ENCODE data around the gene EIF4H. TPM values are rescaled to one million over a fixed set of nuclear protein-coding genes. Genes with fewer than 3 reads are reported as not detected.

EIF4H gene
- 292 and 310 TPM in 2 replicates for total RNA-seq

DNA sequence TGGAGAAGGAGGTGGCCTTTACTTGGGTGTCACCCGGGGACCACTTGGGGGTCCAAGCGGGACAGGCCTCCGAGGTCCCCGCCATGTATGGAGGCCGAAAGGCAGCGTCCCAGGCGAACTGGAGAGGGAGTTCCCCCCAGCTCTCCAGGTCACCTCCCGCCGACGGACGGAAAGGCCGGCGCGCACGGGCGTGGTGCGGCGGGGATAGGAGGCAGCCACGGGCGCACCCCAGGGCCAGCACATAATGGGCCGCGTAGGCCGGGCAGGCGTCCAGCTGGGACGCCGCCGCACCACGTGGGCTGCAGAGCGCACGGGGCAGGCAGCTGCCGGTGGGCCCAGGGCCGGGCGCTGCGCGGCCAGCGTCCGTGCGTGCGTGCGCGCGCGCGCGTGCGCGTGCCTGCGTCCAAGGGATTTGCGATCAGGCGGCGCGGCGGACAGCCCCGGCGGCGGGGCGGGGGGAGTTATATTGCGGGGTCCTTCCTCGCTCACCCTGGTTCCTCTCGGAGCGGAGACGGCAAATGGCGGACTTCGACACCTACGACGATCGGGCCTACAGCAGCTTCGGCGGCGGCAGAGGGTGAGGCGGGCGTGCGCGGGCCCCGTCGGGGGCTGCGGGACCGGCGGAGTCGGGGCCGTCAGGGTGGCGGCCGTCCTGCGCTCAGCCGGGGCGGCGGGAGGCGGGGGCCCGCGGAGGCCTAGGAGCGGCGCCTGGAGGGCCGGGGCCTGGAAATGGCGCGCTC, at the start of gene EIF4H:
Gene EIF4H, plus strand, starts transcription at position 491 of the 740 bp plus-strand sequence. Its CDS starts 28 bp downstream, at position 519.

Small RNA genes lying within 50 kb of the gene (small RNA-seq; reads per million reads assigned to genes)
- 116 reads per million, percentile 98 among the genes with 10 or more reads in this experiment for gene MIR590

Other genes starting within 250 kb of the EIF4H start
- gene ELN, start 146.2 kb upstream of the EIF4H start, total RNA-seq = 36.6 and 38.0 TPM in 2 replicates
- 47.1 and 51.2 TPM in 2 replicates for gene LIMK1, start 90.6 kb upstream of the EIF4H start, total RNA-seq
- 0.16 TPM in 1 of 2 replicates, not detected in the other for gene LAT2, start 35.6 kb downstream of the EIF4H start, total RNA-seq
- 8.7 and 9.4 TPM in 2 replicates for gene RFC2, start 80.0 kb downstream of the EIF4H start, total RNA-seq
- 50.5 and 70.6 TPM in 2 replicates for gene CLIP2, start 115.1 kb downstream of the EIF4H start, total RNA-seq